ENCODE data around the gene MCEE. TPM values are rescaled to one million over a fixed set of nuclear protein-coding genes. Genes with fewer than 3 reads are reported as not detected.

Gene MCEE
- total RNA-seq, 6 experiments from 2014 or later = 10.3 to 15.5 (median 14.4) TPM

DNA sequence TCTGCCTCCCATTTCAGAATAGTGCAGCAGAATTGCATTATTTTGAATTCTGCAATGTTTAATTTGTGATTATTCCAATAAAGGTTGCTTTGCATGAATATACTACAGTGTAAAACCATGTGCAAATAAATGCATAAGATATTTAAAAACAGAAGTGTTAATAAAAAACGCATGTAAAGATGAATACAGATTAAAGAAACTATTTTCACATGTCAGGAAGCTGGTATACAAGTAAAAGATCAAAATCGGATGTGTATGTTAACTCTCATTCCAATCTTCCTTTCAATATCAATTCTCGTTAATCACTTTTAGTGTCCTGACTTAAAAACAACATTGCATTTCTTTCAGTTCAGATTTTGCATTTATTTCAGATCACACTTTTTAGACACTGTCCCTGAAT, 3.1 kb downstream of the MCEE start:
- Mint-ChIP-seq H3K4me1 (ENCODE audit: low read depth) (peaks cover 30% of the 10 kb centered on the region), H3K27ac (no peak overlapping the region), H3K36me3 (ENCODE audit: low read depth) (peaks cover 16% of the 10 kb centered on the region; the same call in 1 of the 2 replicates), H3K4me3 (no peak overlapping the region), H3K27me3 (ENCODE audit: insufficient read depth) (no peaks in the 10 kb centered on the region; the same call in 1 of the 2 replicates), H3K9me3 (no peaks in the 10 kb centered on the region)
- TF ChIP-seq, protein P1, sequence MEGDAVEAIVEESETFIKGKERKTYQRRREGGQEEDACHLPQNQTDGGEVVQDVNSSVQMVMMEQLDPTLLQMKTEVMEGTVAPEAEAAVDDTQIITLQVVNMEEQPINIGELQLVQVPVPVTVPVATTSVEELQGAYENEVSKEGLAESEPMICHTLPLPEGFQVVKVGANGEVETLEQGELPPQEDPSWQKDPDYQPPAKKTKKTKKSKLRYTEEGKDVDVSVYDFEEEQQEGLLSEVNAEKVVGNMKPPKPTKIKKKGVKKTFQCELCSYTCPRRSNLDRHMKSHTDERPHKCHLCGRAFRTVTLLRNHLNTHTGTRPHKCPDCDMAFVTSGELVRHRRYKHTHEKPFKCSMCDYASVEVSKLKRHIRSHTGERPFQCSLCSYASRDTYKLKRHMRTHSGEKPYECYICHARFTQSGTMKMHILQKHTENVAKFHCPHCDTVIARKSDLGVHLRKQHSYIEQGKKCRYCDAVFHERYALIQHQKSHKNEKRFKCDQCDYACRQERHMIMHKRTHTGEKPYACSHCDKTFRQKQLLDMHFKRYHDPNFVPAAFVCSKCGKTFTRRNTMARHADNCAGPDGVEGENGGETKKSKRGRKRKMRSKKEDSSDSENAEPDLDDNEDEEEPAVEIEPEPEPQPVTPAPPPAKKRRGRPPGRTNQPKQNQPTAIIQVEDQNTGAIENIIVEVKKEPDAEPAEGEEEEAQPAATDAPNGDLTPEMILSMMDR (IDR thresholded peaks at IDR 0.05) = no peak
- no peak for DNase-seq

DNA sequence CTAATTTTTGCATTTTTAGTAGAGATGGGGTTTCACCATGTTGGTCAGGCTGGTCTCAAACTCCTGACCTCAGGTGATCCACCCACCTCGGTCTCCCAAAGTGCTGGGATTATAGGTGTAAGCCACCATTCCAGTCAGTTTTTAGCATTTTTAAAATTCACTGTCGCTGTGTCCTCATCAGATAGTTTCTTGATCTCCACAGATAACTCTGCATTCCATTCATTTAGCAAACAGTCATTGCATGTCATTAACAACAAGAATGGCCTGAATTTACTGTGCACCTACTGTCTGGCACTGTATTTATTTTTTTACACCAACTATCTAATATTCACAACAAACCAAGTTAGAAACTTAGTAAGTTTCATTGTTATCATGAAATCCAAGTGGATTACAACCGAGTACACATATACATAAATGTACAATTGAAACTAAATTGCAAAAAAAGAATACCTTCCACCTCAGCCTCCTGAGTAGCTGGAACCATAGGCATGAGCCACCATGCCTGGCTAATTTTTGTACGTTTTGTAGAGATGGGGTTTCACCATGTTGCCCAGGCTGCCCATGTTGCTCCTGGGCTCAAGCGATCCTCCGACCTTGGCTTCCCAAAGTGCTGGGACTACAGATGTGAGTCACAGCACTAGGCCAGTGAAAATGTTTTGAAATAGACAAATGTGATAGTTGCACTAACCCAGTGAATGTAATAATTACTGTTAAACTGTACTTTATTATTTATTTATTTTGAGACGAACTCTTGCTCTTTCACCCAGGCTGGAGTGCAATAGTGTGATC, 4.3 kb downstream of the MCEE start:
- TF ChIP-seq, protein P1 (IDR thresholded peaks at IDR 0.05) = no peak
- no peak for DNase-seq
- Mint-ChIP-seq H3K27me3 (ENCODE audit: insufficient read depth) (no peaks in the 10 kb centered on the region; the same call in 1 of the 2 replicates), H3K9me3 (no peaks in the 10 kb centered on the region), H3K27ac (no peak overlapping the region), H3K36me3 (ENCODE audit: low read depth) (peaks cover 16% of the 10 kb centered on the region; the same call in 1 of the 2 replicates), H3K4me1 (ENCODE audit: low read depth) (peaks cover 30% of the 10 kb centered on the region), H3K4me3 (no peak overlapping the region)

DNA sequence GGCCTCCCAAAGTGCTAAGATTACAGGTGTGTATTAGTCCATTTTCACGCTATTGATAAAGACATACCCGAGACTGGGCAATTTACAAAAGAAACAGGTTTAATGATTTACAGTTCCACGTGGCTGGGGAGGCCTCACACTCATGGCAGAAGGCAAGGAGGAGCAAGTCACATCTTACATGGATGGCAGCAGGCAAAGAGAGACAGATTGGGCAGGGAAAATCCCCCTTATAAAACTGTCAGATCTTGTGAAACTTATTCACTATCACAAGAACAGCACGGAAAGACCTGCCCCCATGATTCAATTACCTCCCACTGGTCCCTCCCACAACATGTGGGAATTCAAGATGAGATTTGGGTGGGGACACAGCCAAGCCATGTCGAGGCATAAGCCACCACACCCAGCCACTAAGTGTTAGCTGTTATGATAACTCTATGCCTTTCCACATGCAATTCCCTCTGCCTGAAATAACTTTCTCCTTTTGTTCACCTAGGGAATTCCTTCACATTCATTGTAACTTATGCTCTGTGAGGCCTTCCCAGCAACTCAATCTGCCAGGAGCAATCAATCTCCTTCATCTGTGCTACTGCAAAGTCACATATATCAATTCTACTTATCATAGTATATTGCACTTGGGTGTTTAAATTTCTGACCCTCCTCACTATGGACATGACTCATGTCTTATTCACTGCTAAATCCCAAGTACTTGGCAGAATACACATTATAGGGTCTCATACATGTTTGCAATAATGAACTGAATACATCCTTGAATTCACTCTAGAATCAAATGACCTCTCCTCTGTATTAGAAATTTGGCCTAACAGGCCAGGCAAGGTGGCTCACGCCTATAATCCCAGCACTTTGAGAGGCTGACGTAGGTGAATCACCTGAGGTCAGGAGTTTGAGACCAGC, 7.4 kb downstream of the MCEE start:
- DNase-seq = no peak
- H3K27ac Mint-ChIP-seq = no peak overlapping the region
- H3K4me1 Mint-ChIP-seq (ENCODE audit: low read depth) = peaks cover 19% of the 10 kb centered on the region
- H3K4me3 Mint-ChIP-seq = no peak overlapping the region
- TF ChIP-seq, protein P1 (IDR thresholded peaks at IDR 0.05) = no peak
- no peaks in the 10 kb centered on the region for H3K9me3 Mint-ChIP-seq
- no peaks in the 10 kb centered on the region for H3K27me3 Mint-ChIP-seq (ENCODE audit: insufficient read depth)
- H3K36me3 Mint-ChIP-seq (ENCODE audit: low read depth) = peaks cover 11% of the 10 kb centered on the region; the same call in 1 of the 2 replicates

DNA sequence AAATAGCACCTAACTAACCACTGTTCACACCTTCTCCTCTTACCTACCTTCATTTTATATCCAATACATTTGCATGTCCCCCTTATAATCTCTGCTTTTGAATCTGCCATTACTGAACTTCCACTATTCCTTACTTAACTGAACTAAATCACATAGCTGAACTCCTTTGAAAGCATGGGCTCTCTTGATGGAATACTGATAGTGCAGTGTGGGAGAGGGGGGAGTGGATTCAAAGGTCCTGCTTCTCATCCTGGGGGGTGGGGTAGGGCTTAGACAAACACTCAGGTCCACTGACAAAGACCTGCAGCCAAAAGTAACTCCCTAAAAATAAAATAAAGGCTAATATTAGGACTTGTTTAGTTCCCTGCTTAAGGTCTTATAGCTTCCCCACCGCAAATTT, 8.6 kb downstream of the MCEE start:
- Mint-ChIP-seq H3K9me3 (no peaks in the 10 kb centered on the region), H3K27me3 (ENCODE audit: insufficient read depth) (no peaks in the 10 kb centered on the region), H3K4me3 (no peak overlapping the region), H3K27ac (no peak overlapping the region), H3K4me1 (ENCODE audit: low read depth) (peaks cover 12% of the 10 kb centered on the region), H3K36me3 (ENCODE audit: low read depth) (peaks cover 11% of the 10 kb centered on the region; the same call in 1 of the 2 replicates)
- TF ChIP-seq, protein P1 (IDR thresholded peaks at IDR 0.05) = no peak
- DNase-seq = no peak

DNA sequence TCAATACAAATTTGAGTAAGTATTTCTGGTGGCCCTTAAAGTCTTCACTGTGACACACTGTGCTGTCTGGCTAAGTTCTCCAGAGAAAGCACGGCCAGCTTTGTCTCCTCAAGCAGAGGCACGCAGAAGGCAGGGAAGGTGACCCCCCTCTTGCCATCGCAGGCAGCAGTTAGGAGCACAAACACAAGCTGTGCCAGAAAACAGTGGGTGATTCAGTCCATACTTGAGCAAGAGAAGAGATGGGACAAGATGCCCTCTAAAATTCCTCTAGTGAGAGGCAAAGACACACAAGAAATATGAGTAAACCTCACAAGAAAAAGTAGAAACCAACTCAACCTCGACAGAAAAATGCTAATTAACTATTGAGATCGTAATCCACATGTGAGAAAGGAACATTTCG, 9.8 kb downstream of the MCEE start:
- Mint-ChIP-seq H3K9me3 (no peaks in the 10 kb centered on the region), H3K27ac (no peak overlapping the region), H3K36me3 (ENCODE audit: low read depth) (peaks cover 11% of the 10 kb centered on the region; the same call in 1 of the 2 replicates), H3K4me3 (no peak overlapping the region), H3K27me3 (ENCODE audit: insufficient read depth) (no peaks in the 10 kb centered on the region), H3K4me1 (ENCODE audit: low read depth) (peaks cover 8% of the 10 kb centered on the region)
- TF ChIP-seq, protein P1 (IDR thresholded peaks at IDR 0.05) = no peak
- no peak for DNase-seq
